HG03159 (cell line): Measurements from ENCODE around the gene PDE9A.

Experiments used
- ATAC-seq: cut with Tn5 transposase; IDR thresholded peaks from one replicate; pipeline ENCODE4 v1.9.1; 2021; ENCODE audit warnings: mild to moderate bottlenecking, moderate library complexity; ENCODE audit not compliant: unreplicated experiment

PDE9A gene

GRCh38 chr21:42684109-42684916 is 30.9 kb downstream of the PDE9A start:
- no peak for ATAC-seq

GRCh38 chr21:42685036-42685435 is 31.6 kb downstream of the PDE9A start:
- no peak for ATAC-seq

GRCh38 chr21:42685954-42686500 is 32.6 kb downstream of the PDE9A start:
- ATAC-seq = no peak

- ATAC-seq = no peak
Measured at GRCh38 chr21:42687796-42688195, 34.4 kb downstream of the PDE9A start.

- no peak for ATAC-seq
Measured at GRCh38 chr21:42688226-42688840, 34.9 kb downstream of the PDE9A start.

- no peak for ATAC-seq
Measured at GRCh38 chr21:42688841-42689371, 35.5 kb downstream of the PDE9A start.

GRCh38 chr21:42690586-42690985 is 37.2 kb downstream of the PDE9A start:
- no peak for ATAC-seq

GRCh38 chr21:42691901-42692559 is 38.6 kb downstream of the PDE9A start:
- no peak for ATAC-seq

- no peak for ATAC-seq
Measured at GRCh38 chr21:42692688-42693087, 39.3 kb downstream of the PDE9A start.

- ATAC-seq = no peak
Measured at GRCh38 chr21:42694751-42695696, 41.6 kb downstream of the PDE9A start.

- no peak for ATAC-seq
Measured at GRCh38 chr21:42695697-42696380, 42.4 kb downstream of the PDE9A start.

- ATAC-seq = no peak
Measured at GRCh38 chr21:42696501-42697040, 43.1 kb downstream of the PDE9A start.

- no peak for ATAC-seq
Measured at GRCh38 chr21:42698733-42699132, 45.3 kb downstream of the PDE9A start.

GRCh38 chr21:42699196-42699595 is 45.8 kb downstream of the PDE9A start:
- ATAC-seq = no peak

- no peak for ATAC-seq
Measured at GRCh38 chr21:42701706-42702456, 48.5 kb downstream of the PDE9A start.

- no peak for ATAC-seq
Measured at GRCh38 chr21:42702720-42703119, 49.3 kb downstream of the PDE9A start.

- ATAC-seq = no peak
Measured at GRCh38 chr21:42703136-42703908, 49.9 kb downstream of the PDE9A start.

GRCh38 chr21:42703965-42704364 is 50.5 kb downstream of the PDE9A start:
- ATAC-seq = no peak
